ENCODE measurements around the gene PHF21A.

Gene PHF21A

DNA sequence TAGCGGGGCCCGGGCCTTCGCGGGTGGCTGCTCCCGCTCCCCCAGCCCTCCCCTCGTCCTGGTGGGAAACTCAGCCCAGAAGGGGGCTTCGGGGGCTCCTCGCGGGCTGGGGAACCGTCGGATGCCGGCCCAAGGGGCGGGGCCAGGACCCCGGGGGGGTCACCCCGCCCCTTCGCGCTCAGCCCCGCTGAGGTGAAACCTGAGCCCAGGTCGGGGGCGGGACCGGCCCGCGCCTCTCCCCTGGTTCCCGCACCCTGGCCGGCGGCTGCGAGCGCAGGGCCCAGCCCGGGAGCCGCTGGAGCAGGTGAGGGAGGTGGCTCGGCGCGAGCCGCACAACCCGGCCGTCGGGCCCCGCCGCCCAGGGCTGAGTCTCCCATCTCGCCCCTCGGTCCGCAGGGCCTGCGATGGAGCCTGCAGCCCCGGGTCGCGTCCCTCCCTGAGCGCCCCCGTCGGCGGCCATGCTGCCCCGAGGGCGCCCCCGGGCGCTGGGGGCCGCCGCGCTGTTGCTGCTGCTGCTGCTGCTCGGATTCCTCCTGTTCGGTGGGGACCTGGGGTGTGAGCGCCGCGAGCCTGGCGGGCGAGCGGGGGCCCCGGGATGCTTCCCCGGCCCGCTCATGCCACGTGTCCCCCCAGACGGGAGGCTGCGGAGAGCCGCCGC is 198.7 kb downstream of the PHF21A start, which contains the start of gene LARGE2:
TSS of gene LARGE2 (plus strand) at position 232 of the 658 bp plus-strand sequence. CDS start at position 459, 227 bp downstream.
- no peak for DNase-seq (ENCODE audit: low read depth in 4 of 4, low spot score in 1 of 4)

DNA sequence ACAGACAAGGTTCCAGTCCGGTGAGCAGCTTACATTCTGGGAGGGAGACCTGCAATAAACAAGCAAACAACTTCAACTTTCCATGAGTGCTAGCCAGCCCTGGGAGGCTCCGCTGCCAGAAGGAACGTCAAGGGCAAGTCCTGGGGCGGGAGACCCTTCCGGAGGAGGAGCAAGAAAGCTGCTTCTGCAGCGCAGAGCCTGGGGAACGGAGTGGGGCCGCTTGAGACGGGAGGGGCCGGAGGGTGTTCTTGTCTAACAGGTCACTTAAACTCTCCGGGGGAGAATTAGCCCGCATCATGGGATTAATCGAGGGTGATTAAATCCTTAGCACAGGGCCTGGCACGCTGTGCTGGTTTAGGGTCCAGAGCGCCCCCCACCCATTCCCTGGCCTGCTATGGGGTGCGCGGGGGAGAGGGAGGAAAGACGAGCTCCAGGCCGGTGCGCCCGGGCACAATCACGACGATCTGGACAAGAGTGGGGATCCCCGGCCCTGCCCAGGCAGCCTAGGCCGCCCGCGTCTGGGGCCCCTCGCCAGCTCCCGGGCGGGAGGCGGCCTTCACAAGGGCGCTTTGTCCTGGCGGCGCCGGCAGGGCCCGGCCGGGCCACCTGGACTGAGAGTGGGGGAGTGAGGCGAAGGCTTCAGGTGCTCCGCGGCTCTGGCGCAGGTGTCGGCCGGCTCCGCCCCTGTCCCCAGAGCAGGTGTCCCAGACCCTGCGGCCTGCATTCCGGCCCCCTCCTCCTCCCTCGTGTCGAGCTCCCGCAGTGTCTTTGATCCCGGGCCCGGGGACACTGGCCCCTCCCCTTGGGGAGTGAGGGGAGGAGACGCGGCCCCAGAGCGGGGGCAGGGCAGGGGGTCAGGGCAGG is 199.5 kb downstream of the PHF21A start:
- DNase-seq (ENCODE audit: low read depth in 4 of 4, low spot score in 1 of 4), result no peak

DNA sequence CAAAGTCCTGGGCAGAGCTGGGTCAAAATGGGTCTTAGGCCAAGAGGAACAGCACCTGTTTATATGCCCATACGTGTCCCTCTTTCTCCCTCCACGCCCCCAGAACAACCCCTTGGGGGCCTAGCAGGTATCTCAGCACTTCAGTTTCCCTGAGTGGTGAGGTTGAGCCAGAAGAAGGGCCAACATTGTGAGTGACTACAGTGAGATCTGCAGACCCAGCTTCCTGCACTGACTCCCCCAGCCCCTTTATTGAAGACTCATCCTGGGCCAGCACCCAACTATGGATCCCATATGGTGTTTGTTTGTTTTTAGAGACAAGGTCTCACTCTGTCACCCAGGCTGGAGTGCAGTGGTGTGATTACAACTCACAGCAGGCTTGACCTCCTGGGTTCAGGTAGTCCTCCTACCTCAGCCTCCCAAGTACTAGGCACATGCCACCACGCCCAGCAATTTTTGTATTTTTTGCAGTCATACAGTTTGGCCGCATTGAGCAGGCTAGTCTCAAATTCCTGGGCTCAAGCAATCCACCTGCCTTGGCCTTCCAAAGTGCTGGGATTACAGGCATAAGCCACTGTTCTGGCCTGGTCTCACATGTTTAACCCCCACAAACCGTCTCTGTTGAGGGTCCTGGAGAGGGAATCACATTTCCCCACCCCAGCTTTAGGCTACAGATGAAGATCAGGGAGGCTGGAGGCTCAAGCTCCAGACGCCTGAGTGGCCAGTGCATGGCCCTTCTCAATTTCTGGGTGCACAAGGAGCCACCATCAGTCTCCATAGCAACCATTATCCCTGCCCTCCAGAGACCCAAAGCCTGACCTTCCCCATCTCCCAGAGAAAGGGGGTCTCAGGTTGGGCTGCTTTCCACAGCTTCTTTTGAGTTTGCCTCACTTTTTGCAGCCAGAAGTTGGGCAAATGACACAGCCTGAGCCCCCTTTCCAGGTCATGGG is 200.4 kb downstream of the PHF21A start:
- DNase-seq (ENCODE audit: low read depth in 4 of 4, low spot score in 1 of 4), result no peak

DNA sequence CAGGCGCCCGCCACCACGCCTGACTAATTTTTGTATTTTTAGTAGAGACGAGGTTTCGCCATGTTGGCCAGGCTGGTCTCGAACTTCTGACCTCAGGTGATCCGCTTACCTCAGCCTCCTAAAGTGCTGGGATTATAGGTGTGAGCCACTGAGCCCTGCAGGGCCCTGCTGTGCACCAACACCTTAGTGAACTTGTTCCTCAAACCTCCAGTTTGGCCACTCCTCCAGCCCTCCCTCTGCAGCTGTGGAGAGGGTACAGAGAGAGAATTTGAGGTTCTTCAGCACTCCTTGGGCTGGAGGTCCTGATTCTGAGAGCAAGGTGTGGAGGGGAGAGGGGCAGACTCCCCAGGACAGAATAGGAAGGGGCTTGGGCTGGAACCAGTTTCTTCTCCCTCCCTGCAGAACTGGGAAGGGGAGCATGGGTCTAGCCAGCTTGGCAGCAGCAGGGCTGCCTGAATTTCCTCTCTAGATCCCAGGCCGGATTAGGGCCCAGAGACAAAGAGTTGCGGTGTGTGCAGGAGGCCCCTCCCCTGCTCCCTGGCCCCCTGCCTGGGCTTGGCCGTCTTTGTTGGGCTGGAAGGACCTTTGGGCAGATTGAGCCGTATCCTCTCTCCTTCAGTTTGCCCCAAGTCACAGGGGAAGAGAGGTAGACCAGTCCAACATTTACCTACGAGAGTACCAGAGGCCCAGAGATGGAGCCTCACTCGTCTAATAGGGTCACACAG is 201.3 kb downstream of the PHF21A start:
- DNase-seq (ENCODE audit: low read depth in 4 of 4, low spot score in 1 of 4), result no peak

DNA sequence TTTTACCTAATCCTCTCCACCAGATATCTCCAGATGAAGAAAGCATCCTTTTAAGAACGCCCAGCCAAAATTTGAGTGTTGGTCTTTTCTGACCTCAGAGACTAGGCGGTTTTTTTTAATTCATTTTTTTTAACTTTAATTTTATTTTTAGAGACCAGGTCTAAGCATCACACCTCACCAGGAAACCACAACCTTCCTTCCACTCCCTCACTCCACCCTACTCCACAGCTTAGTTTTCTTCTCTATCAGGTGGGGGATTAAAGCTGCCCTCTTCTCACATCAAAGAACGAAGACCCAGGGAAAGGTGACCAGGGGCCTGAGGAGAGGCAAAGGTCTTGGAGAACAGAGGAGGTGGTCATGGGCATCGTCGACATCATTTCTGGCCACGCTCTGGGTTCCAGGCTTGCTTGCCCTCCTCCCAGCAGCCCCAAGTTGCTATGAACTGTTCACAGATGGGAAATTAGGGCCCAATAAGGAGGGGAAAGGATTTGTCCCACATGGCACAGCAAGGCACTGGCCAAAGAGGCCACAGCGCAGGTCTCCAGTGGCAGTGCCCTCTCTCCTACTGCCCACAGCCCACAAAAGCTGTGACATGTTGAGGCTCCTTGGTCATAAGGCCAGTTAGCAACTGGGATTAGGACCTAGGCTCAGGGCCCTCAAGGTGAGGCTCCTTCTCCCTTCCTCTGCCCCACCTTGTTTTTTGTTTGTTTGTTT is 202.1 kb downstream of the PHF21A start:
- DNase-seq (ENCODE audit: low read depth in 4 of 4, low spot score in 1 of 4), result no peak

DNA sequence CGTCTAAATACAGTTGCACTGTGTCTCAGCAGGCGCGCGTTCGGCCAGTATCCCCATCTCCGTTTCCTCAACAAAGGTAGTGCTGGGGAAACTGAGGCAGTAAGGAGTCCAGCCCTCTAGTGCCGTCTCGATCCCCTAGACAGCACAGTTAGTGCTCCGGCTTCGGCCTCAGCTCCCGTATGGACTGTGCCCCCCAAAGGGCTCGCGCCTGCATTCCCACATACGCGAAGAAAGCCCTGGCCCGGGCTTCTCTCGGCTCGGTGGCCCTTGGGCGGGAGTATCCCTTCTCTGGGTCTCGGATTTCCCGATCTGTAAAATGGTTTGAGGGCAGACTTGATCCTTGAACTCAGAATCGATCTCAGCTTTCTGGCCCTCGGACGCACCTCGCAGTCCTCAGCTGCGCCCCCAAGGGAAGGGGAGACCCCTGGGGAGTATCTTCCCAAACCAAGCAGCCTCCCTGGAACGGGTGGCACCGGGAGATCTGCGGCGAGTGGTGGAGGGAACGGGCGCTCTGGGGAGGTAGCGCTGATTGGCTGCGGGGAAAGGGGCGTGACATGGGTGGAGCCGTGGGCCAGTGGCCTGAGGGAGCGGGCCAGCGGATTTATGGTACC is 202.8 kb downstream of the PHF21A start:
- DNase-seq (ENCODE audit: low read depth in 4 of 4, low spot score in 1 of 4), result peak in 3 of 4 experiments; percentile 30 to 57 (median 48)

DNA sequence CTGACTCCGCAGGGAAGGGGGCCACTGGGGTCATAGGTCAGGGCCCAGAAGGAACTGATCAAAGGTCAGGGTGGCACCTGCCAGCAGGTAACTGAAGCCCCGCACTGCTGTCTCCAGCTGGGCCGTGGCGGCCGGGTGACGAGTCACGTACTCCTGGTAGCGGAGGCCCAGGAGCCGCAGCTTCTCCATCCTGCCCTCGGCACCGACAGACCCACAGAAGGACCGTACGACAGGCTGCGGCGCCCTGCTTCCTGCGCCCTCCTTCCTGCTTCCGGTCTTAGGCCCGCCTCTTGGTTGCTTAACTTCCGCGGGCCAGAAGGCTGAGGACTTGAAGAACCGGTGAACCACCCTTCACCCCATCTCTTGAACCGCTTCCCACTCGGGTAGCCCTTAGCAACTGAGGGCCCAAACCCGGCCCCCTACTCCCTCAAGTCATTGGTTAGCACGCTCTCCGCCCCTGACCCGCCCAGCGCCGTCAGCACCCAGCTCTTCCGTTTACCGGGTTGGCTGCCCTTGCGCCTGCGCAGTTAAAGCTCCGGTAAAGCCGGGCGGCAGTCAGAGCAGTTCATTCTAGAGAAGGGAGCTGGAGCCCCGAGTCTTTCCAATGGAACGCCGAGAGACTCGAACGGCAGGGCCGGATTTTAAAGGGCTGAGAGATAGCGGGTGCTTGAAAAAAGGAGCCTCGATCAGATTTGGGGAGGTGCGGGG is 203.5 kb downstream of the PHF21A start, which contains the start of gene PEX16:
TSS of gene PEX16 (minus strand) at position 255 of the 708 bp plus-strand sequence. CDS start at position 189, 66 bp downstream.
- DNase-seq (ENCODE audit: low read depth in 4 of 4, low spot score in 1 of 4), result peak; percentile 71 to 90 (median 82)

DNA sequence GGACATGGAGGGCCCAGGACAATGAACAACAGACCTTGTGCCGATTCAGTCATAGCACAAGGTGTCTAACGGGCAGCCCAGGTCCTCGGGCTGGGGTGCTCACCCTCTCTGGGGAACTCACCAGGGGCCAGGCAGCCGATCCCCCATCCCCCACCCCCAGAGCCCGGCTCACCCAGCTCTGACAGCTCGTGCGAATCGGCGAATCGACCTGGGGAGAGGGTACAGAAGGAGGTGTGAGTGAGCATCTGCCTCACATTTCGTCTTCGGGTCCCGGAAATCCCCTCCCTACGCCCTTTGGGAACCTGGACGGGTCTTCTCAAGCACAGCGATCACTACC is 204.0 kb downstream of the PHF21A start:
- no peak for DNase-seq (ENCODE audit: low read depth in 4 of 4, low spot score in 1 of 4)

DNA sequence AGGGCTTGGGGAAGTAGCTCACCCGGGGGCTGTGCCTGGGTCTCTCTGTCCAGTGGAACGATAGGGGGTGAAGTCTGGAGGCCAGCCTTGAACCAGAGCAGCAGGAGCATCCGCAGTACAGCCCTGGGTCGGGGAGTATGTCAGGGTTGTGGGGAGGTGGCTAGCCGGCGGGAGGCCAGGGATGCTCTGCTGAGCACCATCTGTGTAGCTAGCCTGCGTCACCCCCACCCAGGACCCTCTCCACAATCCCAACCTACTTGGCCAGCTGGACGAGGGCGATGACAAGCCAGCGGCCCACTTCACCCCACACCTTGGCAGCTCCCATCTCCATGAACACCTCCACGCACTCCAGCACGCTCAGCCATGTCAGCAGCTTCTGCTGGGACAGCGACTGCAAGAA is 205.8 kb downstream of the PHF21A start:
- DNase-seq (ENCODE audit: low read depth in 4 of 4, low spot score in 1 of 4), result no peak

DNA sequence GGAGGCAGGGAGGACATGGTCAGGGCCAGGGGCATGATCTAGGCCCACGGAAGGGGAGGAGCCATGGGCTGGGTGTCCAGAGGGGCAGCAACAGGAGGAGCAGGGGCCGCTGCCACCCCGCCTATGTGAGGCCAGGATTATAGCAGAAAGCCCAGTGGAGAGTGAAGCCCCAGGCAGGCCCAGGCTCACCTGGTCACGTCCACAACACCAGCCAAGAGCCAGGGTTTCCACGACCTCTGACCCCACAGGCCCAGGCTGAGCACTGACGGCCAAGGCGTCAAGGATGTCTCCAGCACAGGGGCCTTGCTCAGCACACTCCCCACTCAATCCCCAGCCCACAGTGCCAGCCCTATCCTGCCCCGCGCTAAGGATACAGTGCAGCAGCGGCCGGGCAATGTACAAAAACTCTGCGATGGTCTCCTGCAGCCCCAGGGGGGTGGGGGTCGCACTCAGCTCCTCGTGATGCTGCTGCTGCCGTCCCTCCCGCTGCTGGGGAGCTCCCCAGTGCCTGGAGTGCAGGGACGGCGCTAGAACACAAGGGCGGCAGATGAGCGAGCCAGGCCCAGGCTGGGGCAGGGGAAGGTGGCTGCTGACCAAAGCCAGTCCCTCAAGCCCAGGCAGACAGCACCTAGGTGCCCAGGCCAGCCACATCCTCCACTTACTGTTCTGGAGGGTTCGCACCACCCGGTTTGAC is 207.2 kb downstream of the PHF21A start:
- DNase-seq (ENCODE audit: low read depth in 4 of 4, low spot score in 1 of 4), result no peak

DNA sequence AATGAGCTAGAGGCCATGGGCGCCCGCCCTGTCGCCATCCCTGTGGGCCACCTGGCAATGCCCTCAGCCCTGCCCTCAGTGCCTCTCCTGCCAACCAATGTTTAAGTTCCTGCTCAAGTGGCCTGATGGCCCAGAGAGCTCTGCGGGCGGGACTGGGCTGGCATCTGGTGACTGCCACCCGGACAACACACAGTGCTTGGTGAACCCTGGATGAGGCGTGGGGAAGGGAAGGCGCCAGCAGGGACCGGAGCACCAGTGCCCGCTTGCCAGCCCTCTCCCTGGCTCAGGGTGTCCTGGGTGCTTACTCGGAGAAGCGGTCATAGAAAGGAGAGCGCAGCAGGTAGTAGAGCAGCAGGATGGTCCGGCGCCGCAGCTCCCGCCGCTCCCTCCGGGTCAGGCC is 207.7 kb downstream of the PHF21A start:
- no peak for DNase-seq (ENCODE audit: low read depth in 4 of 4, low spot score in 1 of 4)

DNA sequence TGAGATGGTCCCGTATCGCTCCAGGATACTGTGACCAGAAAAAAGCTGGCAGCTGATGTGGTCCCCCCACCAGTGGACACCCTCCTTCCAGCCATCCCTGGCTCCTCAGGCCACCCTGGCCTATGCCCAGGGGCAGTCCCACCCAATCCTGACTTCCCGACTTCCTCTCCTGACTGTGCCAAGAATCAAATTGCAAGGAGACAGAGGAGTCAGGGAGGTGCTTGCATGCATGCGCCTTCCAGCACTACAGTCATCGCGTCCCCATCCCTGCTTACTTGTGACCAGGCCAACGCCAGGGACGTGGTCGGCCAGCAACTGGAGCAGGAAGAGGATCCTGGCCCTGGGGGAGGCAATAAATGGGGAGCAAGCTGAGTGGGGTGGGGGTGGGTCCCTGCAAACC is 210.6 kb downstream of the PHF21A start:
- no peak for DNase-seq (ENCODE audit: low read depth in 4 of 4, low spot score in 1 of 4)

DNA sequence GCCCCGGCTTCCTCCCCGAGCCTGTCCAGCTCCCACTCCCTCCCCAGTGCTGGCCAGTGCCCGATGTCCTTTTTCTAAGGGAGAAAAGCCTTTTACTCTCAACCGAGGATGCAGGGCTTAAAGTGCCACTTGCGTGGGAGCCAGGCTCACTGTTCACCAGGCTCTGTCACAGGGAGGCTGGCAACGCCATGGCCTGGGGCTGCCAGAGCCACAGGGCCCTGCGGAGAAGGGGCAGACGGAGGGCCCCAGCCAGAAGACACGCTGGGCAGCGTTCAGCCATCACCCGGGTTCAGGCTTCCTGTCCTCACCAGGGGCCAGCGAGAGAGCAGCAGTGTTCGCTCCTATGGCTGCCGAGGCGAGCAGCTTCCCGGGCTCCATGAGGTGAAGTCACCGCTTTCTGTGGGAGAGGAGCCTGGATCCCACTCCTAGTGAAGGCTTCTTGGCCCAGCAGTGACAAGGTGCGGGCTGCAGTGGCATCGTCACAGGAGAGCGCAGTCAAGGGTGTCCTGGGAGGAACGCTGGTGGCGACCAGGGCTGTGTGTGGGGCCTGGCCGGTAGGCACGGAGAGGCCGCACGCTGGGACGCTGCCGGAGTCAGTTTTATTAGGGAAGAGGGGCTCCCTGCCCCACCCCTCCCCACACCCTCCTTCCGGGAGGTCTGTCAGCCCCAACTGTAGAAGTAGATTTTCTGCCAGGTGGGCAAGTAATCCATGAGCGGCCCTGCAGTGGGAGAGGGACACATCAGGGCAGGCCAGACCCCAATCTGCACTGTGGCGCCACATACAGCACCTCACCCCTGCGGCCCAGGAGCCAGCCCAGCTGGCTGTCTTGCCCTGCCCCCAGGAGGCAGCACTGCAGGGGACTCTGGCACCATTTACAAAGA is 211.4 kb downstream of the PHF21A start:
- DNase-seq (ENCODE audit: low read depth in 4 of 4, low spot score in 1 of 4), result no peak

DNA sequence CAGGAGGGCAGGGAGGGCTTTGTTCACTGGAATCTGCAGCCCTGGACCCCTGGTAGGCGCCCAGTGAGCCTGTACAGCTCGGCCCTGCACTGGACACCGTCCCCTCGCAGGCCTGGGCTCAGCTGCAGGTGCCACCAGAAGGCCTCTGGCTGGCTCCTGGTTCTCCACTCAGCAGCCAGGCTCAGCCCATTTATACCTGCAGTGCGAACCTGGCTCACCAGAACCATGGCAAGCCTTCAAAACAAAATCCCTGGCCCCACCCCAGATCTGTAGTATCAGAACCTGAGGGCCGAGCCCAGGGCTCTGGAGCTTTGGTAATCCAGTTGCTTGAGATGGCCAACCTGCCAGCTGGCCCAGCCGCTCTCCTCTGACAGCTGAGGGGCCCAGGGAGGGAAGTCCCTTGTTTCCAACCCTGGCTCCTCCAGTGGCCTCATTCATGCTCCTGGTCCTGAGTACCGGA is 213.3 kb downstream of the PHF21A start:
- DNase-seq (ENCODE audit: low read depth in 4 of 4, low spot score in 1 of 4), result no peak

DNA sequence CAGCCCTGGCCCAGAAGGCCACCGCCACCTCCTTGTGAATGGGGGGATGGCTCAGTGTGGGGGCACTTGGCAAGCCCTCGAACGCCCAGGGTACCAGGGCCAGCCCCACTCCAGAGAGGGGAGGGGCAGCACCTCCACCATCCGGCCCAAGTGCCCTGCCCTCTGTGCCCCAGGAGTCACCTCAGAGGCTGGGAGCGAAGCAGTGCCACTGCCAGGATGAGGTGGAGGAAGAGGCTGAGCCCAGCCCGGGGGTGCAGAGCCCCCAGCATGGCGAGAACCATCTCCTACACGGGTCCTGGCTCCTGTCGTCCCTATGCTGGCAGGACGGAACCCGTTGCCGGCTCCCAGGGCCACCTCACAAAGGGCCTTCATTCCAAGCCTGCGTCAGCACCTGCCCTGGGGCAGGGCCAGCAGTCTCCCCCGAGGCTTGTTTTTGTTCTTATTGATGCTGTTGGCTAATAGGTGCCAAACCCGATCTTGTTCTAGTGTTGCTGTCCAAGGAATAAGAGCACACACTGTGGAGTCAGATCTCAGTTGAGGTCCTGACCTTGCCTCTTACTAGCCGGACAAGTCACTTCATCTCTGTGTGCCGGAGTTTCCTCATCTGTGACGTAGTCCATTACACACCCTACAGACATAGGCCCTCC is 214.2 kb downstream of the PHF21A start, which contains the start of gene FREY1:
TSS of gene FREY1 (minus strand) at position 307 of the 647 bp plus-strand sequence. CDS start at position 281, 26 bp downstream.
- DNase-seq (ENCODE audit: low read depth in 4 of 4, low spot score in 1 of 4), result no peak

DNA sequence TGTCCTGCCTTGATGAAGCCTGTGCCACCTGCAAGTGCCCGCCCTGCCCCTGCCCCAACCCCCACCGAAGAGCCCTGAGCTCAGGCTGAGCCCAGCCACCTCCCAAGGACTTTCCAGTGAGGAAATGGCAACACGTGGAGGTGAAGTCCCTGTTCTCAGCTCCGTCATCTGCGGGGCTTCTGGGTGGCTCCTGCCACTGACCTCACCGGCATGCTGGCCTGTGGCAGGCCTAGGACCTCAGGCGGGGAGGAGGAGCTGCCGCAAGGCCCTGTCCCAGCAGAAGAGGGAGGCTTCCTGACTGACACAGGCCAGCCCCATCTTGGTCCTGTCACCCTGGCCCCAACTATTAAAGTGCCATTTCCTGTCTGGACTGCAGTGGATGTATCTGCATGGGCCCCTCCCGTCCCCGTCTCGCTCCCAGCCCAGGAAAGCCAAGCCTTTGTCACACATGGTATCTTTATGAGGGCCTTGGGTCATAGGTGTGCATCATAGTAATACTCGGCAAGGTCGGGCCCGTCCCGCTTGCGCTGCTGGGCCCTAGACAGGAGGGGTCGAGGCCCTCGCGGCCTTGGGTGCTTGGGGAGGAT is 215.1 kb downstream of the PHF21A start:
- no peak for DNase-seq (ENCODE audit: low read depth in 4 of 4, low spot score in 1 of 4)

All from stimulated activated CD4-positive, alpha-beta T cell treated with anti-CD3 and anti-CD28 coated beads, Interleukin-1b, Interleukin-23, amount 100 ng/mL, for 24 hours (primary cell).